Measurements from ENCODE around the gene PKHD1.
"Not testable (repeated sequence)": the region's sequence is repeated elsewhere in the genome, so short reads cannot be mapped to it uniquely, and the experiment has no call there.

PKHD1 gene

GRCh38 chr6:51853109-51853508, 234.3 kb downstream of the PKHD1 start:
- H3K9me3 Mint-ChIP-seq; H3K27me3 Mint-ChIP-seq; H3K36me3 Mint-ChIP-seq (ENCODE audit: low read depth); H3K4me3 Mint-ChIP-seq; intact Hi-C loops (cut with micrococcal nuclease); H3K4me1 Mint-ChIP-seq (ENCODE audit: low read depth); H3K27ac Mint-ChIP-seq: not testable (repeated sequence)

- no peaks in the 10 kb centered on the region for H3K4me1 Mint-ChIP-seq (ENCODE audit: low read depth)
- H3K9me3 Mint-ChIP-seq = no peaks in the 10 kb centered on the region
- no peaks in the 10 kb centered on the region for H3K27me3 Mint-ChIP-seq
- no peak overlapping the region for H3K4me3 Mint-ChIP-seq
- intact Hi-C loops (cut with micrococcal nuclease) = no loop called here
- H3K36me3 Mint-ChIP-seq (ENCODE audit: low read depth) = no peaks in the 10 kb centered on the region
- H3K27ac Mint-ChIP-seq = no peak overlapping the region
These were observed 240.9 kb downstream of the PKHD1 start for GRCh38 chr6:51846531-51846930.

- H3K27me3 Mint-ChIP-seq = no peaks in the 10 kb centered on the region
- intact Hi-C loops (cut with micrococcal nuclease) = no loop called here
- H3K4me1 Mint-ChIP-seq (ENCODE audit: low read depth) = no peaks in the 10 kb centered on the region
These were observed 243.1 kb downstream of the PKHD1 start for GRCh38 chr6:51844336-51844735.

GRCh38 chr6:51843456-51844056, 243.9 kb downstream of the PKHD1 start:
- H3K4me3 Mint-ChIP-seq = no peak overlapping the region
- intact Hi-C loops (cut with micrococcal nuclease) = no loop called here
- H3K27ac Mint-ChIP-seq = no peak overlapping the region
- H3K36me3 Mint-ChIP-seq (ENCODE audit: low read depth) = no peaks in the 10 kb centered on the region
- H3K27me3 Mint-ChIP-seq = no peaks in the 10 kb centered on the region
- H3K4me1 Mint-ChIP-seq (ENCODE audit: low read depth) = no peaks in the 10 kb centered on the region
- no peaks in the 10 kb centered on the region for H3K9me3 Mint-ChIP-seq

More at GRCh38 chr6:51844336-51844735, 243.1 kb downstream of the PKHD1 start:
- Mint-ChIP-seq H3K9me3 (no peaks in the 10 kb centered on the region), H3K36me3 (ENCODE audit: low read depth) (no peaks in the 10 kb centered on the region), H3K4me3 (no peak overlapping the region), H3K27ac (no peak overlapping the region)

- Mint-ChIP-seq H3K36me3 (ENCODE audit: low read depth) (no peaks in the 10 kb centered on the region), H3K4me3 (no peak overlapping the region), H3K27me3 (no peaks in the 10 kb centered on the region), H3K27ac (no peak overlapping the region), H3K4me1 (ENCODE audit: low read depth) (no peaks in the 10 kb centered on the region), H3K9me3 (no peaks in the 10 kb centered on the region)
- intact Hi-C loops (cut with micrococcal nuclease) = no loop called here
These were observed 244.5 kb downstream of the PKHD1 start for GRCh38 chr6:51842804-51843378.

GRCh38 chr6:51842061-51842803, 245.2 kb downstream of the PKHD1 start:
- Mint-ChIP-seq H3K9me3 (no peaks in the 10 kb centered on the region), H3K27ac (no peak overlapping the region), H3K4me3 (no peak overlapping the region), H3K4me1 (ENCODE audit: low read depth) (no peaks in the 10 kb centered on the region), H3K36me3 (ENCODE audit: low read depth) (no peaks in the 10 kb centered on the region), H3K27me3 (no peaks in the 10 kb centered on the region)
- intact Hi-C loops (cut with micrococcal nuclease) = no loop called here

GRCh38 chr6:51841626-51842025, 245.8 kb downstream of the PKHD1 start:
- Mint-ChIP-seq H3K4me1 (ENCODE audit: low read depth) (no peaks in the 10 kb centered on the region), H3K27me3 (no peaks in the 10 kb centered on the region), H3K9me3 (no peaks in the 10 kb centered on the region), H3K4me3 (no peak overlapping the region), H3K27ac (no peak overlapping the region), H3K36me3 (ENCODE audit: low read depth) (no peaks in the 10 kb centered on the region)
- intact Hi-C loops (cut with micrococcal nuclease) = no loop called here

GRCh38 chr6:51839726-51840374, 247.6 kb downstream of the PKHD1 start:
- Mint-ChIP-seq H3K4me1 (ENCODE audit: low read depth) (no peaks in the 10 kb centered on the region), H3K36me3 (ENCODE audit: low read depth) (no peaks in the 10 kb centered on the region), H3K9me3 (no peaks in the 10 kb centered on the region), H3K4me3 (no peak overlapping the region), H3K27me3 (no peaks in the 10 kb centered on the region), H3K27ac (no peak overlapping the region)
- intact Hi-C loops (cut with micrococcal nuclease) = no loop called here

GRCh38 chr6:51830666-51831065, 256.7 kb downstream of the PKHD1 start:
- Mint-ChIP-seq H3K36me3 (ENCODE audit: low read depth) (no peaks in the 10 kb centered on the region), H3K9me3 (no peaks in the 10 kb centered on the region), H3K4me3 (no peak overlapping the region), H3K27me3 (no peaks in the 10 kb centered on the region), H3K4me1 (ENCODE audit: low read depth) (no peaks in the 10 kb centered on the region), H3K27ac (no peak overlapping the region)
- intact Hi-C loops (cut with micrococcal nuclease) = no loop called here

- Mint-ChIP-seq H3K27ac (no peak overlapping the region), H3K36me3 (ENCODE audit: low read depth) (no peaks in the 10 kb centered on the region), H3K4me1 (ENCODE audit: low read depth) (no peaks in the 10 kb centered on the region), H3K4me3 (no peak overlapping the region), H3K27me3 (no peaks in the 10 kb centered on the region), H3K9me3 (no peaks in the 10 kb centered on the region)
- intact Hi-C loops (cut with micrococcal nuclease) = no loop called here
These were observed 259.8 kb downstream of the PKHD1 start for GRCh38 chr6:51827580-51827979.

GRCh38 chr6:51824940-51825339, 262.5 kb downstream of the PKHD1 start:
- Mint-ChIP-seq H3K36me3 (ENCODE audit: low read depth) (no peaks in the 10 kb centered on the region), H3K4me1 (ENCODE audit: low read depth) (no peaks in the 10 kb centered on the region), H3K27me3 (no peaks in the 10 kb centered on the region), H3K4me3 (no peak overlapping the region), H3K27ac (no peak overlapping the region), H3K9me3 (no peaks in the 10 kb centered on the region)
- intact Hi-C loops (cut with micrococcal nuclease) = no loop called here

- Mint-ChIP-seq H3K4me3 (no peak overlapping the region), H3K27me3 (no peaks in the 10 kb centered on the region), H3K4me1 (ENCODE audit: low read depth) (no peaks in the 10 kb centered on the region), H3K9me3 (no peaks in the 10 kb centered on the region), H3K27ac (no peak overlapping the region), H3K36me3 (ENCODE audit: low read depth) (no peaks in the 10 kb centered on the region)
- intact Hi-C loops (cut with micrococcal nuclease) = no loop called here
These were observed 266.9 kb downstream of the PKHD1 start for GRCh38 chr6:51820555-51820954.

GRCh38 chr6:51818520-51819022, 268.8 kb downstream of the PKHD1 start:
- H3K27me3 Mint-ChIP-seq = no peaks in the 10 kb centered on the region
- H3K4me1 Mint-ChIP-seq (ENCODE audit: low read depth) = no peaks in the 10 kb centered on the region
- H3K27ac Mint-ChIP-seq = no peak overlapping the region
- no peaks in the 10 kb centered on the region for H3K9me3 Mint-ChIP-seq
- H3K36me3 Mint-ChIP-seq (ENCODE audit: low read depth) = no peaks in the 10 kb centered on the region
- no peak overlapping the region for H3K4me3 Mint-ChIP-seq
- intact Hi-C loops (cut with micrococcal nuclease) = no loop called here

GRCh38 chr6:51817832-51818231, 269.6 kb downstream of the PKHD1 start:
- Mint-ChIP-seq H3K4me1 (ENCODE audit: low read depth) (no peaks in the 10 kb centered on the region), H3K36me3 (ENCODE audit: low read depth) (no peaks in the 10 kb centered on the region), H3K27me3 (no peaks in the 10 kb centered on the region), H3K27ac (no peak overlapping the region), H3K9me3 (no peaks in the 10 kb centered on the region), H3K4me3 (no peak overlapping the region)
- intact Hi-C loops (cut with micrococcal nuclease) = no loop called here

All from dendritic cell treated with granulocyte-macrophage colony-stimulating factor and Interleukin-4, amounts not matched to agents 40 ng/mL and 50 ng/mL, for 4 days (primary cell).